ENCODE data around the gene ACTR3. TPM values are rescaled to one million over a fixed set of nuclear protein-coding genes. Genes with fewer than 3 reads are reported as not detected.

ACTR3 gene
- total and polyA plus RNA-seq, 2 experiments from 2014 or later: 361 to 410 TPM

GRCh38 chr2:114011713-114012112 lies 121.8 kb downstream of the ACTR3 start:
- Histone ChIP-seq H3K27ac (no peak overlapping the region), H3F3A (ENCODE audit: insufficient read depth) (no peaks in the 10 kb centered on the region), H3K4me1 (ENCODE audit: insufficient read depth) (no peaks in the 10 kb centered on the region), H3K27me3 (replicated peaks; ENCODE audit: insufficient read depth) (no peaks in the 10 kb centered on the region; the same call in 1 of the 2 replicates), H3K9me3 (ENCODE audit: low read depth) (no peaks in the 10 kb centered on the region), H3K4me3 (no peak overlapping the region), H3K36me3 (ENCODE audit: low read depth) (no peaks in the 10 kb centered on the region), H3K9me2 (ENCODE audit: insufficient read depth) (no peaks in the 10 kb centered on the region), H4K20me1 (ENCODE audit: insufficient read depth) (no peaks in the 10 kb centered on the region), H3K79me2 (ENCODE audit: insufficient read depth) (no peaks in the 10 kb centered on the region), H3K4me2 (ENCODE audit: unreplicated experiment) (no peak overlapping the region), H2AFZ (no peak overlapping the region), H3K9ac (no peak overlapping the region)
- in situ Hi-C loops (cut with MboI): no loop called here
- 60 to 65% methylated on average over 4 of the region's 4 CpGs for whole genome bisulfite sequencing, 2 experiments (ENCODE audit: low coverage in 1 of 2, low lambda C conversion rate in 2 of 2, missing lambda C conversion rate in 2 of 2)
- no peak for TF ChIP-seq EZH2phosphoT487 (IDR thresholded peaks at IDR 0.05; ENCODE audit: insufficient read depth, low read depth)
- no peak for TF ChIP-seq EZH2 (IDR thresholded peaks at IDR 0.05; ENCODE audit: insufficient read depth, poor library complexity, severe bottlenecking)
- DNase-seq: no peak

Small RNAs within 50 kb of the gene (small RNA-seq; reads per million reads assigned to genes)
- gene RF00012 (ENCODE audit: low read depth, low replicate concordance): not detected

Other genes with a start within 250 kb of the ACTR3 start
- 129 and 146 TPM in 2 replicates for gene SLC35F5, start 133.4 kb upstream of the ACTR3 start, total RNA-seq (2014; rRNA removed; shearing (Covaris generic))
- gene SLC35F5, start 133.4 kb upstream of the ACTR3 start, polyA plus RNA-seq (2016; fragmentation: Nextera tagmentation; extraction: Ambion mirVana): 97.0 and 101 TPM in 2 replicates

Measured in GM23248 (cell line).